ENCODE results near the gene RBM7. TPM values are rescaled to one million over a fixed set of nuclear protein-coding genes. Genes with fewer than 3 reads are reported as not detected.

The RBM7 gene
- total RNA-seq, 1 donor from 2014 or later, result 37.3 TPM

DNA sequence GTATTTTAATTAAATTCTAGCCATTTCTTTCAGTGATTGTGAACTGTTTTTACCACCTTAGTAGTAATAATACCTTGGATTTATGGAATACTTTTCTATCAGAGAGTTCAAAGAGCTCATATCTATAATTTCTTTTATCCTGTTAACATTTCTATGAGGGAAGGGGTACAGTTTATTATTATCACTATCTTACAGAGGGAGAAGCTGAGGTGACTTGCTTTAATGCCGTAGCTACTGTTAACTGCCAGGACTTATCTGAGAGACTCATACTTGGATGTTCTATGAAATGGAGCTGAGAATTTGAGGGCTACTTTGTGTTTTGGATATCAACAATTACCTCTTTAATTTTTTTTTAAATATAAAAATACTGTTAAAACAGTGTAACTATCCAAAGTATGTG, 42.1 kb downstream of the RBM7 start:
- H3K9me3 Mint-ChIP-seq (ENCODE audit: unreplicated experiment), result peaks cover 2% of the 10 kb centered on the region
- no peak overlapping the region for H3K4me3 Mint-ChIP-seq (ENCODE audit: unreplicated experiment)
- DNase-seq, result no peak
- no peaks in the 10 kb centered on the region for H3K27me3 Mint-ChIP-seq (ENCODE audit: unreplicated experiment)
- H3K36me3 Mint-ChIP-seq (ENCODE audit: unreplicated experiment), result no peaks in the 10 kb centered on the region
- peaks cover 12% of the 10 kb centered on the region for H3K4me1 Mint-ChIP-seq (ENCODE audit: low read depth, unreplicated experiment)
- TF ChIP-seq, protein P1, sequence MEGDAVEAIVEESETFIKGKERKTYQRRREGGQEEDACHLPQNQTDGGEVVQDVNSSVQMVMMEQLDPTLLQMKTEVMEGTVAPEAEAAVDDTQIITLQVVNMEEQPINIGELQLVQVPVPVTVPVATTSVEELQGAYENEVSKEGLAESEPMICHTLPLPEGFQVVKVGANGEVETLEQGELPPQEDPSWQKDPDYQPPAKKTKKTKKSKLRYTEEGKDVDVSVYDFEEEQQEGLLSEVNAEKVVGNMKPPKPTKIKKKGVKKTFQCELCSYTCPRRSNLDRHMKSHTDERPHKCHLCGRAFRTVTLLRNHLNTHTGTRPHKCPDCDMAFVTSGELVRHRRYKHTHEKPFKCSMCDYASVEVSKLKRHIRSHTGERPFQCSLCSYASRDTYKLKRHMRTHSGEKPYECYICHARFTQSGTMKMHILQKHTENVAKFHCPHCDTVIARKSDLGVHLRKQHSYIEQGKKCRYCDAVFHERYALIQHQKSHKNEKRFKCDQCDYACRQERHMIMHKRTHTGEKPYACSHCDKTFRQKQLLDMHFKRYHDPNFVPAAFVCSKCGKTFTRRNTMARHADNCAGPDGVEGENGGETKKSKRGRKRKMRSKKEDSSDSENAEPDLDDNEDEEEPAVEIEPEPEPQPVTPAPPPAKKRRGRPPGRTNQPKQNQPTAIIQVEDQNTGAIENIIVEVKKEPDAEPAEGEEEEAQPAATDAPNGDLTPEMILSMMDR (IDR thresholded peaks at IDR 0.05; ENCODE audit: partially characterized antibody, unreplicated experiment), result no peak
- no peak overlapping the region for H3K27ac Mint-ChIP-seq (ENCODE audit: unreplicated experiment)

GRCh38 chr11:114447444-114447843, 47.0 kb downstream of the RBM7 start:
- Mint-ChIP-seq H3K4me3 (ENCODE audit: unreplicated experiment) (no peak overlapping the region), H3K27me3 (ENCODE audit: unreplicated experiment) (no peaks in the 10 kb centered on the region), H3K27ac (ENCODE audit: unreplicated experiment) (no peak overlapping the region), H3K36me3 (ENCODE audit: unreplicated experiment) (no peaks in the 10 kb centered on the region), H3K4me1 (ENCODE audit: low read depth, unreplicated experiment) (no peaks in the 10 kb centered on the region), H3K9me3 (ENCODE audit: unreplicated experiment) (no peaks in the 10 kb centered on the region)
- TF ChIP-seq, protein P1 (IDR thresholded peaks at IDR 0.05; ENCODE audit: partially characterized antibody, unreplicated experiment), result no peak
- no peak for DNase-seq

DNA sequence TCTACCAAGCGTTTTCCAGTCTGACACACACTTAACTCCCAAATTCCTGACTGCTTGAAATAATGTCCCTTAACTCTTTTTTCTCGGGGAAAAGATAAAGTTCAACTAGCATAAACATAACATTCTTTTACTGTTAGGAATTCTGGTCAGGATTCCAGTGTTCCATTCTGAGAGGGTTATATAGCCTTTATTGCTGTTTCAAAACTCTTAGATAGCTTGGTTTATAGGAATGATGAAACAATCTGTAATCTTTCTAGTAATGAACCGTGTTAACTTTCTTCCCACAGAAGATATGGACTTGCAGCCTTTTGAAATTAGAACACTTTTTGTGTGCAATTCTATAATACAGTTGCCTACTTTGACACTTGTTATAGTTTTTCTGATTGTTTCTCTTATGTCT, 47.4 kb downstream of the RBM7 start:
- TF ChIP-seq, protein P1 (IDR thresholded peaks at IDR 0.05; ENCODE audit: partially characterized antibody, unreplicated experiment), result no peak
- Mint-ChIP-seq H3K36me3 (ENCODE audit: unreplicated experiment) (no peaks in the 10 kb centered on the region), H3K27ac (ENCODE audit: unreplicated experiment) (no peak overlapping the region)

GRCh38 chr11:114448749-114449482, 48.5 kb downstream of the RBM7 start:
- Mint-ChIP-seq H3K36me3 (ENCODE audit: unreplicated experiment) (no peaks in the 10 kb centered on the region), H3K27me3 (ENCODE audit: unreplicated experiment) (no peaks in the 10 kb centered on the region), H3K4me1 (ENCODE audit: low read depth, unreplicated experiment) (no peaks in the 10 kb centered on the region), H3K9me3 (ENCODE audit: unreplicated experiment) (no peaks in the 10 kb centered on the region), H3K4me3 (ENCODE audit: unreplicated experiment) (no peak overlapping the region), H3K27ac (ENCODE audit: unreplicated experiment) (no peak overlapping the region)
- DNase-seq, result no peak
- TF ChIP-seq, protein P1 (IDR thresholded peaks at IDR 0.05; ENCODE audit: partially characterized antibody, unreplicated experiment), result no peak

More for the DNA sequence above, 47.4 kb downstream of the RBM7 start:
- Mint-ChIP-seq H3K9me3 (ENCODE audit: unreplicated experiment) (no peaks in the 10 kb centered on the region), H3K4me1 (ENCODE audit: low read depth, unreplicated experiment) (no peaks in the 10 kb centered on the region), H3K4me3 (ENCODE audit: unreplicated experiment) (no peak overlapping the region), H3K27me3 (ENCODE audit: unreplicated experiment) (no peaks in the 10 kb centered on the region)
- no peak for DNase-seq

GRCh38 chr11:114449845-114450244, 49.4 kb downstream of the RBM7 start:
- H3K9me3 Mint-ChIP-seq (ENCODE audit: unreplicated experiment), result no peaks in the 10 kb centered on the region
- no peaks in the 10 kb centered on the region for H3K4me1 Mint-ChIP-seq (ENCODE audit: low read depth, unreplicated experiment)
- H3K27ac Mint-ChIP-seq (ENCODE audit: unreplicated experiment), result no peak overlapping the region
- no peaks in the 10 kb centered on the region for H3K27me3 Mint-ChIP-seq (ENCODE audit: unreplicated experiment)
- H3K36me3 Mint-ChIP-seq (ENCODE audit: unreplicated experiment), result no peaks in the 10 kb centered on the region
- no peak for DNase-seq
- H3K4me3 Mint-ChIP-seq (ENCODE audit: unreplicated experiment), result no peak overlapping the region
- TF ChIP-seq, protein P1 (IDR thresholded peaks at IDR 0.05; ENCODE audit: partially characterized antibody, unreplicated experiment), result no peak
